Activated T-cell treated with anti-CD3 and anti-CD28 coated beads, Interleukin-2, amount 50 U/mL, for 72 hours (primary cell): ENCODE results near the gene EDARADD. TPM values are rescaled to one million over a fixed set of nuclear protein-coding genes. Genes with fewer than 3 reads are reported as not detected.
"Not testable (repeated sequence)": the region's sequence is repeated elsewhere in the genome, so short reads cannot be mapped to it uniquely, and the experiment has no call there.

Experiments used
- ATAC-seq, 2 donors: fragments of 150-1000 bp; cut with Tn5 transposase; replicated peaks in 1 of 2; 2 replicates each; pipeline ENCODE4 v1.10.0; 2021; ENCODE audit warnings: moderate library complexity in 2 of 2, mild to moderate bottlenecking in 1 of 2
- DNase-seq, 2 donors: peaks; one replicate each; pipeline ENCODE4 v3.0.0; 2021 to 2022; ENCODE audit warnings: mixed read lengths in 1 of 2
- H3K27ac Mint-ChIP-seq: one replicate; pipeline ENCODE4 v1.8.0; 2022; ENCODE audit warnings: mild to moderate bottlenecking, moderate library complexity, mixed read lengths
- H3K27me3 Mint-ChIP-seq: one replicate; pipeline ENCODE4 v1.8.0; 2022; ENCODE audit warnings: low read depth, mixed read lengths
- H3K36me3 Mint-ChIP-seq, 2 donors: one replicate each; pipeline ENCODE4 v1.8.0; 2022; ENCODE audit warnings: mixed read lengths in 2 of 2, mild to moderate bottlenecking in 1 of 2; ENCODE audit not compliant: insufficient read depth in 2 of 2
- H3K4me1 Mint-ChIP-seq: one replicate; pipeline ENCODE4 v1.8.0; 2022; ENCODE audit warnings: low read depth, mixed read lengths
- H3K4me3 Mint-ChIP-seq, 2 donors: one replicate each; pipeline ENCODE4 v1.8.0; 2022; ENCODE audit warnings: mild to moderate bottlenecking in 2 of 2, mixed read lengths in 2 of 2, moderate library complexity in 2 of 2
- H3K9me3 Mint-ChIP-seq, 2 donors: one replicate each; pipeline ENCODE4 v1.8.0; 2022; ENCODE audit warnings: mixed read lengths in 2 of 2
- total RNA-seq, 2 donors: library from RNA; stranded (reverse); gene quantifications; one replicate each; pipeline ENCODE4 v1.2.3, GENCODE V29; 2022

Gene EDARADD
- total RNA-seq, 2 donors from 2014 or later: 1.9 to 7.1 TPM

DNA sequence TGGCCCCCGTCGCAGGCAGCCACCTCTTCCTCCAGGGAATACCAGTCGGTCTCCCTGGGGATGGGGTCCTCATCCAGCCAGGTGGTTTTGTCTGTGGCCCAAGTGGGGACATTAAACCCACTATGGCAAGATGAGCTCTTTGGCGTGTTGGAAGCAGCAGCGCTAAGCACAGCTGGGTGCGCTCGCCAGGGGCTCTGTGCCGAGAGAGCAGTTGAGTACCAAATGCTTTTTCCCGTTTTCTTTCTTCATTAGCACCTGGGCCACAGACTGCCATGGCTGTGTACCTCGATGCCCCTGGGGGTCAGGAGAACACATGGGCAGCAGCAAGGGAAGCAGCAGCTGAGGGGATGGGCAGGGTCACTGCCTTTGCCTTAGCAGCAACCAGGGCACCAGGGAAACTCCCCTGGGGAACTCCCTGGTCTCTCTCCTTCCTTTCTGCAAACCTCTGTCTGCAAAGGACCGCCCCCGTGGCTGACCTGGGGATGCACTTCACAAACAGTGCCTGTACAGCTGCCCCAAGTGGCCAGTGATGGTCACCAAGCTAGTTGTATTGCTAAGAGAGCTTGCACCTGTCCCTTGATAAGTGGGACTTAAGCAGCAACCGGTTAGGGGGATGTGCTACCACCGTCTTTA is 31.1 kb downstream of the EDARADD start:
- DNase-seq (peak; percentile 13 to 35), ATAC-seq (peak; percentile 51 to 72)
- Mint-ChIP-seq H3K36me3 (peaks cover 0 to 6% of the 10 kb centered on the region in 2 donors), H3K4me3 (no peak overlapping the region), H3K27me3 (no peaks in the 10 kb centered on the region), H3K27ac (no peak overlapping the region), H3K9me3 (no peaks in the 10 kb centered on the region), H3K4me1 (peaks cover 9% of the 10 kb centered on the region)

DNA sequence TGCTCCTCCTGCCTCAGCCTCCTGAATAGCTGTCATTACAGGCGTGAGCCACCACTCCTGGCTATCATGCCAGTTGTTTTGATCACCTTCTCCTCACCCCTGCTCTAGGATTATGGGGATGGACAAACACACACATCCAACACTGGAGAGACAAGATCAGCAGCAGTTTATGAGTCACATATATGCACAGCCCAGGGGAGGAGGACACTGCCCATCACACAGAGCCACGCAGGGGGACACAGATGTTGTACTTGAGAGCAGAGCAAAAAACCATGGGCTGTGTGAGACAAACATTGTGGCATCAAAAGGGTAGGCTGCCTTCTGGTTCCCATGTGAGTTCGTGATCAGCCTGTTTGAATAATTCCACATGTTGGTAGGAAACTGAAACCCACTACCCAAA is 32.1 kb downstream of the EDARADD start:
- H3K9me3 Mint-ChIP-seq: no peaks in the 10 kb centered on the region
- H3K27me3 Mint-ChIP-seq: no peaks in the 10 kb centered on the region
- H3K4me1 Mint-ChIP-seq: peaks cover 9% of the 10 kb centered on the region
- ATAC-seq (no peak), DNase-seq (no peak)
- no peak overlapping the region for H3K27ac Mint-ChIP-seq
- H3K36me3 Mint-ChIP-seq: peaks cover 0 to 6% of the 10 kb centered on the region in 2 donors
- H3K4me3 Mint-ChIP-seq: no peak overlapping the region

DNA sequence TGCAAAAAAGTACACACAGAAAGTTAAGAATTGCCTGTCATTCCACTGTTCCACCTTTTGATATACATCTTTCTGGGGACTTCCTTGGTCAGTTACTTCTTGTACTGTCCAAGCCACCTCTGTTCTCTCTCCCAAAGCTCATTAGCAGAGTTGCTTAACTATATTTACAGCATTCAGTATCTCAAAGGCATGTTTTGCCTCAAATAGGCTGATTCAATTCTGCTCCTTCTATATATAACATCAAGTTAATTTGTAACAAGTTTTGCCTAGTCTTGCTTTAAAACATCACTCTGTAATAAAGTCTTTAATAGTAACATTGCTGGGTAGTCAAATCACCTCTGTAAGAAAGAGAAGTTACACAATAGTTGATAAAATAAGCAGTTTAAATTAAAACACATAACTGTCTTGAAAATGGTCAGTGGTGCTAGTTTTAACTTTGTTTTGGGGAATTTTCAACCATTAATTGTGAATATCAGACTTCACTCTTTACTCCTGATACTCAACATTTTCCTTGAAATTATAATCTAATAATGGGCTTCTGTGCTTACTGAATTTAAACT is 35.7 kb downstream of the EDARADD start:
- Mint-ChIP-seq H3K27ac (peak overlapping the region; percentile 51), H3K36me3 (peaks cover 0 to 6% of the 10 kb centered on the region in 2 donors), H3K27me3 (no peaks in the 10 kb centered on the region), H3K9me3 (no peaks in the 10 kb centered on the region), H3K4me1 (peaks cover 6% of the 10 kb centered on the region), H3K4me3 (no peak overlapping the region)
- DNase-seq (no peak), ATAC-seq (no peak)

DNA sequence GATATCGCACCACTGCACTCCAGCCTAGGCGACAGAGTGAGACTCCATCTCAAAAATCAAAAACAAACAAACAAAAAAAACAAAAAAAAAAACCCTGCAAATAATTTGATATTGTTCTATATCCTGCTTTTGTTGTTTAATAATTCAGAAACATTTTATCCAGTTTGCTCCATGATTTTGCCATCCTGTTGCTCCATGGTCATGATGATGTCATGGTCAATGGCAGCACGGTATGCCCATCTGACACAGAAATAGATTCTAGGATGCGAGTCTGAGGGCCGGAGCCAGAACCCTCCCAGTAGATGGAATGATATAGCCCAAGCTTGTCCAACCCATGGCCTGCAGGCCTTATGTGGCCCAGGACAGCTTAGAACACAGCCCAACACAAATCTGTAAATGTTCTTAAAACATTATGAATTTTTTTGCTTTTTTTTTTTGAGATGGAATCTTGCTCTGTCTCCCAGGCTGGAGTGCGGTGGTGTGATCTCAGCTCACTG is 39.8 kb downstream of the EDARADD start:
- Mint-ChIP-seq H3K27me3 (peaks cover 4% of the 10 kb centered on the region), H3K4me3 (no peak overlapping the region), H3K4me1 (no peaks in the 10 kb centered on the region), H3K9me3 (no peaks in the 10 kb centered on the region), H3K36me3 (peaks cover 0 to 3% of the 10 kb centered on the region in 2 donors), H3K27ac (no peak overlapping the region)
- no peak for DNase-seq
- no peak for ATAC-seq

DNA sequence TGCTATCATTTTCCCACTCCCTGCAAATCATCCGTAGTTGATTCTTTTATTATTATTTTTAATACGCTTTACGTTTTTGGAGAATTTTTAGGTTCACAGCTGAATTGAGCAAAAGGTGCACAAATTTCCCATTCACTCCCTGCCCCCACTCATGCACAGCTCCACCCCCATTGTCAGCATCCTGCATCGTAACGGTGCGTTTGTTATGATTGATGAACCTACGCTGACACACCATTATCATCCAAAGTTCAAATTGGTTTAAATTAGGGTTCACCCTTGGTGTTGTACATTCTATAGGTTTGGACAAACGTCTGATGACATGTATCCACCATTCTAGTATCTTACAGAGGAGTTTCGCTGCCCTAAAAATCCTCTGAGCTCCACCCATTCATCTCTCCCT is 44.5 kb downstream of the EDARADD start:
- Mint-ChIP-seq H3K36me3 (no peaks in the 10 kb centered on the region), H3K27me3 (peaks cover 4% of the 10 kb centered on the region), H3K4me1 (no peaks in the 10 kb centered on the region), H3K27ac (no peak overlapping the region), H3K9me3 (no peaks in the 10 kb centered on the region), H3K4me3 (no peak overlapping the region)
- DNase-seq (no peak), ATAC-seq (no peak)

DNA sequence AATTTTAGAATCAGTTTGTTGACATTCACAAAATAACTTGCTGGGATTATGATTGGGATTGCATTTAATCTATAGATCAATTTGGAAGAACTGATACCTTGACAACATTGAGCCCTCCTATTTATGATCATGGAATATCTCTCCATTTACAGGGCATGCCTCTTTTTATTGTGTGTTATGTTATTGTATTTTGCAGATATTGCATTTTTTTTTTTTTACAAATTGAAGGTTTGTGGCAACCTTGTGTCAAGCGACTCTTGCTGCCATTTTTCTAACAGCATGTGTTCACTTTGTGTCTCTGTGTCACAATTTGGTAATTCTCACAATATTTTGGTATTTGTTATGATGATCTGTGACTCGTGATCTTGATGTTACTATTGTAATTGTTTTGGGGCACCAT is 46.3 kb downstream of the EDARADD start:
- ATAC-seq: no peak
- H3K4me3 Mint-ChIP-seq: no peak overlapping the region
- no peak for DNase-seq
- no peaks in the 10 kb centered on the region for H3K9me3 Mint-ChIP-seq
- peaks cover 0 to under 1% of the 10 kb centered on the region in 2 donors for H3K36me3 Mint-ChIP-seq
- peaks cover 4% of the 10 kb centered on the region for H3K27me3 Mint-ChIP-seq
- no peak overlapping the region for H3K27ac Mint-ChIP-seq
- no peaks in the 10 kb centered on the region for H3K4me1 Mint-ChIP-seq

DNA sequence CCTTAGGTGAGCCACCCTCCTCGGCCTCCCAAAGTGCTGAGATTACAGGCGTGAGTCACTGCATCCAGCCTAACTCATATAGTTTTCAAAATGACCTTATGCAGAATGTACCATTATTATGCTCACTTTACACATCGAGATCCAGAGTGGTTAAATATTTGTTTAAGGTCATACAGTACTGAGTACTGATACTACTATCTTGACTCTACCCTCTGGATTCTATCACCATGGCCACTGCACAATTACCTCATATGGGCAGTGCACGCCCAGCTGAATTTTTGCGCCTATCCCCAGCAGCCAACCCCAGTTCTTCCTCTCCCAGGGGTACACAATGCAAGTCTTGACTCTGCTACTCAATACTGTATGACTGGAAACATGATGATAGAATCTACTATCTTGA is 56.7 kb downstream of the EDARADD start:
- Mint-ChIP-seq H3K4me3 (no peak overlapping the region), H3K9me3 (no peaks in the 10 kb centered on the region), H3K36me3 (no peaks in the 10 kb centered on the region), H3K27me3 (no peaks in the 10 kb centered on the region), H3K27ac (no peak overlapping the region), H3K4me1 (no peaks in the 10 kb centered on the region)
- ATAC-seq (no peak), DNase-seq (no peak)

DNA sequence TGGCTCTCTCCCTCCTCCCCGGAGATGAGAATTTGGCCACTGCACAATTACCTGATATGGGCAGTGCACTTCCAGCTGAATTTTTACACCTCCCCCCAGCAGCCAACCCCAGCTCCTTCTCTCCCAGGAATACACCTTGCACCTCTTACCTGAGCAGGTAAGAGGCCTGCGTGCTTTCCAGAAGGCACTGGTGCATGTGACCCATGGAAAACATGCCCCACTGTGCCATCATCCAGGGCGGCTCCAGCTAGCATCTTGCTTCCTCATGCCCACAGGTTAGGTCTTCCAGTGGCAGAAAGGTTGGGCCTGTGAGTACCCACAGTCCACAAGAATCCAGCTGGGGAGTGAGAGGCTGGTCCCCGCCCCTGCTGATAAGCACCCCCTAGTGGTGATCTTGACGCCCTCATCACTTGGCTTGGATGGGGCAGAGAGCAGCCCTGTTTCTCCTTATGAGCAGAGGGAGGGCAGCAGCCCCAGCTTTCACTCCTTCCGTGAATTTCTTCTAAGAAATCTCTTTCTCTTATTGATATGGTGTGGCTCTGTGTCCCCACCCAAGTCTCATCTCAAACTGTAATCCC is 57.8 kb downstream of the EDARADD start:
- DNase-seq (peak; percentile 34 to 39), ATAC-seq (peak; percentile 60 to 71)
- no peaks in the 10 kb centered on the region for H3K4me1 Mint-ChIP-seq
- H3K27me3 Mint-ChIP-seq: no peaks in the 10 kb centered on the region
- no peaks in the 10 kb centered on the region for H3K36me3 Mint-ChIP-seq
- H3K4me3 Mint-ChIP-seq: no peak overlapping the region
- H3K9me3 Mint-ChIP-seq: no peaks in the 10 kb centered on the region
- H3K27ac Mint-ChIP-seq: no peak overlapping the region

DNA sequence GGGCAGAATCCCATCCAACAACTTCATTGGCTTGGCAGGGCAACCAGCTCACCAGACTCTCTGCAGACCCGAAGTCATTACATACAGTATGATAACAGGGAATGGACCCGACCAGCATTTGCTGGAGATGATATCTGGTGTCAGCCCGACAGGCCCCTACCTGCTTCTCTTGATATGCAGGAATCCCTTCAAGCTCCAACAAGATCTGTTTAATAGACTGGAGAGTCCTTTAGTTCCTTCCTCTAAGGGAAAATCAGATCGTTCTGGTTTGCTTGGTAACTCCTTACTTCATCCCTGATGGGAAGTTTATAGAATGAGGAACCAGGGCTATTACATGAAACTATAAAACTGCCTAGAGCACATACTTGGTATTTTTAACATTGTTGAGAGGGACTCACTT is 61.2 kb downstream of the EDARADD start:
- Mint-ChIP-seq H3K4me1 (no peaks in the 10 kb centered on the region), H3K9me3 (no peaks in the 10 kb centered on the region), H3K27ac (no peak overlapping the region), H3K36me3 (no peaks in the 10 kb centered on the region), H3K4me3 (no peak overlapping the region), H3K27me3 (no peaks in the 10 kb centered on the region)
- ATAC-seq (no peak), DNase-seq (no peak)

DNA sequence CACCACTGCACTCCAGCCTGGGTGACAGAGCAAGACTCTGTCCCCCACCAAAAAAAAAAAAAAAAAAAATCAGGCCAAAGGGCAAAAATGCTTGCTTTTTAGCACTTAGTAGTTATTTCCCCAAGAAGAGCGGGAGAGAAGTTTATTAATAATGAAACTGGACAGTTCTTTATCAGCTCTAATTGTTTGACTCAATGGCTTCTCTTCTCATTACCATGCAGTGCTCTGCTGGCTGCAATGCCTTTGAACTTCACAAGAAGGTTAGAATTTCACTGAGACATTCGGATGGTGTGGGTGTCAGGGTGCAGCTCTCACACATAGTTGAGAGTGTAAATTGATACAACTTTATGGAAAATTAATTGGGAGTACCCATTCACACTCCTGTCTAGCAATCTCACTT is 63.7 kb downstream of the EDARADD start:
- DNase-seq (no peak), ATAC-seq (peak; percentile 40 to 74)
- Mint-ChIP-seq H3K9me3 (no peaks in the 10 kb centered on the region), H3K27ac (no peak overlapping the region), H3K36me3 (no peaks in the 10 kb centered on the region), H3K4me1 (no peaks in the 10 kb centered on the region), H3K27me3 (no peaks in the 10 kb centered on the region), H3K4me3 (no peak overlapping the region)

DNA sequence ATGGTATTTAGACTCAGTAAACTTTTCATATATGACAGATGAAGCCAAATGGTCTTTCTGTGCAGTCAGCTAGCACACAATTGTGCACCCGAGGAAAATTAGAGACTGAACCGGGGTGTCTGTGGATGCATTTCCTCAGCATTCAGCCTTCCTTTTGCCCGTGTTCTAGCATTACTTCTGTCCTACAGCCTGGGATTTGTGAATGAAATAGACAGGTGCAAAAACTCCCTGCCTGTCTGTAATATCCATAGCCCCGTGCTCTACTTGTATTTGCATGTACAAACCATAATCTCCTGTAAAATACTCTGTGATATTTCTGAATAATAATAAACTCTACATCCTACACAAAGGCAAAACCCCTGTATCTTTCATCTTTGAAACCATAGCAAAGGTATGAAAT is 64.9 kb downstream of the EDARADD start:
- no peak overlapping the region for H3K4me3 Mint-ChIP-seq
- no peaks in the 10 kb centered on the region for H3K36me3 Mint-ChIP-seq

DNA sequence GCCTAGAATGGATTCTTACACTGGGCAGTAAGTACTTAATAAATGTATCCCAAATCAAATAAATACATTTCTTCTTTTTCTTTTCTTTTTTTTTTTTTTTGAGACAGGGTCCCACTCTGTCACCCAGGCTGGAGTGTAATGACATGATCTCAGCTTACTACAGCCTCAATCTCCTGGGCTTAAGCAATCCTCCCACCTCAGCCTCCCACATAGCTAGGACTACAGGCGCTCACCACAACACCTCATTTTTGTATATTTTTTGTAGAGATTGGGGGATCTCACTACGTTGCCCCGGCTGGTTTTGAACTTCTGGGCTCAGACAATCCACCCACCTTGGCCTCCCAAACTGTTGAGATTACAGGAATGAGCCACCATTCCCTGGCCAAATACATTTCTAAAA is 66.0 kb downstream of the EDARADD start:
- no peak for ATAC-seq
- Mint-ChIP-seq H3K27ac (no peak overlapping the region), H3K4me3 (no peak overlapping the region), H3K4me1 (peaks cover 6% of the 10 kb centered on the region), H3K36me3 (no peaks in the 10 kb centered on the region), H3K27me3 (peaks cover 18% of the 10 kb centered on the region), H3K9me3 (no peaks in the 10 kb centered on the region)
- no peak for DNase-seq

More for the DNA sequence above, 64.9 kb downstream of the EDARADD start:
- no peaks in the 10 kb centered on the region for H3K9me3 Mint-ChIP-seq
- no peak overlapping the region for H3K27ac Mint-ChIP-seq
- H3K4me1 Mint-ChIP-seq: no peaks in the 10 kb centered on the region
- H3K27me3 Mint-ChIP-seq: peaks cover 8% of the 10 kb centered on the region
- no peak for ATAC-seq
- DNase-seq: no peak

DNA sequence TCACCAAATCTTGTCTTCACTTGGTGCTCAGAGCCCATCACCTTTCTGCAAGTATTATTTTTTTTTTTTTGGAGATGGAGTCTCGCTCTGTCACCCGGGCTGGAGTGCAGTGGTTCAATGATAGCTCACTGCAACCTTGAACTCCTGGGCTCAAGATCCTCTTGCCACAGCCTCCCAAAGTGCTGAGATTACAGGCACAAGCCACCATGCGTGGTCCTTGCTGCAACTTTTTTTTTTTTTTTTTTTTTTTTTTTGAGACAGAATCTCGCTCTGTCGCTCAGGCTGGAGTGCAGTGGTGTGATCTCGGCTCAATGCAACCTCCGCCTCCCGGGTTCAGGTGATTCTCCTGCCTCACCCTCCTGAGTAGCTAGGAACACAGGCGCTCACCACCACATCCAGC is 70.1 kb downstream of the EDARADD start:
- not testable (repeated sequence) for H3K4me3 Mint-ChIP-seq, DNase-seq, H3K36me3 Mint-ChIP-seq, H3K27ac Mint-ChIP-seq, H3K9me3 Mint-ChIP-seq, ATAC-seq
- Mint-ChIP-seq H3K27me3 (peaks cover 45% of the 10 kb centered on the region), H3K4me1 (peaks cover 18% of the 10 kb centered on the region)
